AG09309 (cell line): ENCODE data around the gene EHD4.

Source experiments
- DNase-seq: peaks from one replicate; pipeline ENCODE4 v3.0.0-alpha.2; 2010; ENCODE audit warnings: low read depth
- H3K4me3 ChIP-seq: 2 replicates; pipeline ENCODE4 v1.5.1; 2011; ENCODE audit warnings: mild to moderate bottlenecking, low read depth, low read length, moderate library complexity; ENCODE audit not compliant: control insufficient read depth
- TF ChIP-seq, protein P1 (sequence below): IDR thresholded peaks from 2 replicates; pipeline ENCODE4 v1.5.1; 2011; ENCODE audit warnings: mild to moderate bottlenecking, low read depth, low read length, inconsistent platforms; ENCODE audit not compliant: insufficient read depth, control insufficient read depth; ENCODE audit errors: missing control alignments

The EHD4 gene

DNA sequence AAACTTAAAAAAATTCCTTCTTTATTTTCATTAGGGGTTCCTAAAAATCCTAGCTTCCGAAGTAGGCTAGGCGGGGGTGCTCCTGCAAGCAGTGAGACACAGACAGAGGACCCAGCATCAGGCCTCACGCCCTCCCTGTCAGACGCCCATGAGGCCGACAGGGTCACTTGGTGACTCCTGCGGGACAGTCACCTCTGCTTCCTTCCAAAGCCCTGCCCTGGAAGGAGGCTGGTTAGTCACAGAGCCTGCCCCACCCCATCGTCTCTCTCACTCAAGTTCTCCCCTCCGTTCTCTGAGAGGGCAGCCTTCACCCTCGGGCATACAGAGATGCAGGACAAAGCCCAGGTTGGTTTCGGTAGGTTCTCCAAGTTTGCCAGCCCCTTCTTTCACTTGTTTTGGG is 38.6 kb downstream of the EHD4 start:
- TF ChIP-seq, protein P1, sequence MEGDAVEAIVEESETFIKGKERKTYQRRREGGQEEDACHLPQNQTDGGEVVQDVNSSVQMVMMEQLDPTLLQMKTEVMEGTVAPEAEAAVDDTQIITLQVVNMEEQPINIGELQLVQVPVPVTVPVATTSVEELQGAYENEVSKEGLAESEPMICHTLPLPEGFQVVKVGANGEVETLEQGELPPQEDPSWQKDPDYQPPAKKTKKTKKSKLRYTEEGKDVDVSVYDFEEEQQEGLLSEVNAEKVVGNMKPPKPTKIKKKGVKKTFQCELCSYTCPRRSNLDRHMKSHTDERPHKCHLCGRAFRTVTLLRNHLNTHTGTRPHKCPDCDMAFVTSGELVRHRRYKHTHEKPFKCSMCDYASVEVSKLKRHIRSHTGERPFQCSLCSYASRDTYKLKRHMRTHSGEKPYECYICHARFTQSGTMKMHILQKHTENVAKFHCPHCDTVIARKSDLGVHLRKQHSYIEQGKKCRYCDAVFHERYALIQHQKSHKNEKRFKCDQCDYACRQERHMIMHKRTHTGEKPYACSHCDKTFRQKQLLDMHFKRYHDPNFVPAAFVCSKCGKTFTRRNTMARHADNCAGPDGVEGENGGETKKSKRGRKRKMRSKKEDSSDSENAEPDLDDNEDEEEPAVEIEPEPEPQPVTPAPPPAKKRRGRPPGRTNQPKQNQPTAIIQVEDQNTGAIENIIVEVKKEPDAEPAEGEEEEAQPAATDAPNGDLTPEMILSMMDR = no peak
- DNase-seq = no peak
- H3K4me3 ChIP-seq = no peak overlapping the region

DNA sequence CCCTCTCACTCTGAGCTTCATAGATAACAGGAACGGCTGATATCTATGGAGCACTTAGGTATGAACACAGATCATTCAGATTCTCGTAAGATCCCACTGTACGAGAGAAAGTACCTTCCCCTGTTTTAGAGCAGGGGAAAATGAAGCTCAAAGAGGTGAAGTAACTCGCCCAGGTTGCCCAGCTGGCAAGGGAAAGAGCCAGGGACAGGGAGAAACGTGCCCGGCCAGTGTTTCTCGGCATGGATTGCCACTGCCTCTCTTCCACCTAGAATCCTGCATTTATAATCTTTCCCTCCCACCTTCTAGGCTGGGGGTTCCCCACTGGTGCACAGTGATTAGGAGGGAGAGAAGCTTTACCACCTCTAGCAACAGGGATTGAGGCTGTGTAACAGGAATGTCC is 39.0 kb downstream of the EHD4 start:
- no peak for DNase-seq
- TF ChIP-seq, protein P1 = no peak
- H3K4me3 ChIP-seq = no peak overlapping the region

DNA sequence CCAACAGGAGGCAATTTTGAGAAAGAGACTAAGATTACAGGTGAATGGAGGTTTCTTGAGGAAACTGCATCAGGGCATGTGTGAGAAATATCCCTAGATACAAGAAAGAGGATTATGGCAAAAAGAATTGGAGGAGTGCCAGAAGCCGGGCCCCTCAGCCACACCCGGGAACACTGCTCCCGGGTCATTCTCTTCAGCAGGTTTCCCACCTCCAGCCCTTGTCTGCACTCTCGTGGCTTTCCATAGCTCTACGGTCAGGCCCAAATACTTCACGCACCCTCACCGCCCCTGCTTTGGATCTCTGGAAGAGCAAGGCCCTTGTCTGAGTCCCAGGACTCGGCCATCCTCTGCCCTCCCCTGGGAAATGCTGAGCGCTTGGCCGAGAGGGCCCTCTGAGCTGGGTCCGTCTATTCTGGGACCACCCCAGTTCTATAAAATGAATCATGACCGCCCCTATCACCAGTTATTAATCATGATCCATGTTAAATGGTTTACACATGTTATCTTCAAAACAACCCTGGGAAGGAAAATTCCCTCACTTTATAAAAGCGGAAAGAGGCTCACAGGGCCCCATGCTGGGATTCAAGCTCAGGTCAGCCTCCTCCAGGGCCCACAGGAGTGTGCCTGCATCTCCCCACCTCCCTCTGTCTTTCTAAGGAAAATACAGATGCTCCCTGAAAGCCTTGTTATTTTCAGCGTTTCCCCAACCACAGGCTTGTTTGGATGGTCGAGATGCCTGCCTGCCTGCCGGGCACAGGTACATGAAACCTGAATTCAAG is 39.7 kb downstream of the EHD4 start:
- TF ChIP-seq, protein P1 = no peak

DNA sequence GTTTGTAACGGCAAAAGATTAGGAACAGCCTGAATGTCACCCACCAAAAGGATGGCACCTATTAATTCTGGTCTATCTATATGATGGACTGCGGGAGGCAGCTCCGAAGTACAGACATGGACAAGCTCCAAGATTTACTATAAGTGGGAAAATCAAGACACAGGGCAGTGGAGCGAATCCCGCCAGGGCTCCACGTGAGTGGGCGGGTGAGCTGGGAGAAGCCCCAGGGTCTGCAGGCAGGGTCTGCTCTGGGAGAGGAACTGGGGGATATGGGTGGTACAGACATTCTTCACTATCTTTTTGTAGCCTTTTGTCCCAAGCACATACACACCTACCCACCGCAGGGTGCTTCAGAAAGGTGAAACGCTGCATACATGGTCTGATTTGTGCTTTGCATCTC is 40.3 kb downstream of the EHD4 start:
- TF ChIP-seq, protein P1 = no peak
- no peak overlapping the region for H3K4me3 ChIP-seq
- DNase-seq = no peak

More for the DNA sequence above, 39.7 kb downstream of the EHD4 start:
- DNase-seq = no peak
- H3K4me3 ChIP-seq = no peak overlapping the region

DNA sequence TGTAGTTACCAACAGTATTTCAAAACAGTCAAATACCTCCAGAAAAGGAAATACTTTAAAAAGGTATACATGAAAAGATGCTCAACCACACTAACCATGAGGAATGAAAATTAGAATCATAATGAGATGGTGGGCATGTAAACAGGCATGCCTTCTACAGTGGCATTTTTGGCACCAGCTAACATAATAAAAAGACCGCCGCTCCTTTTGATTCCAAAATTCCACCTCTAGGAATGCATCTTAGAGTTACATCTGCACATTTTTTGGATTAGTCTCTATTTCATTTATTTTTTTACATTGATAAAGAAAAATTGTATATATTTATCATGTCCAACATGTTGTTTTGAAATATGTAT is 41.5 kb downstream of the EHD4 start:
- H3K4me3 ChIP-seq = no peak overlapping the region
- TF ChIP-seq, protein P1 = no peak
- no peak for DNase-seq

DNA sequence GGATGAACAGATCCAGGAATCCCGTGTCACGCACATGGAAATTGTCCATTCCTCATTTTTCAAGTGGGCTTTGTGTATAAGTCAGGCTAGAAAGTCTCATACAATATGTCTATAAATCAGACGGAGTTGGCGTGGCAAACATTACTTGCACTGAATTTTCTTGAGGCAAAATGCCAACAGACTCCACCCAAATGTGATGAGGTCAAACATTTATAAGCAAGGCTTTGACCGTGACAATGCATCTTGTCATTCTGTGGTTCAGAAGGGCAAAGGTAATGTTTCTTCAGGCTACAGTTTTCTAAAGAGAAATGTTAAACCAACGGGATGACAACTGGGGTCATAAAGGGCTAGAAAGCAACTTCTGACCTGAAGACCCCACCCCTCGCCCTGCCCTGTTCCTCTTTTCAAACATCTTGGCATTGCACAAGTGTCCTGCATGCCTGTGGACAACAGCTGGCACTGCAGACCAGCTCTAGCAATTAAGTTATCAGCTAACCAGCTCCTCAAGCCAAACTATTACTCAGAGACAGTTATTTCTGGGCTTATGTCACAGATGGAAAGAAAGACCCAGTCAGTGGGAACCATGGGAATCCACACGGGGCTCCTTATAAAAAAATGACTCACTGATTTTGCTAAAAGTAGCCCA is 42.0 kb downstream of the EHD4 start:
- no peak overlapping the region for H3K4me3 ChIP-seq
- peak; percentile 94 for DNase-seq
- TF ChIP-seq, protein P1 = peak; percentile 43
